GM04504 (cell line): ENCODE results near the gene CYFIP1.

ENCODE experiments used
- DNase-seq: peaks from one replicate; pipeline ENCODE4 v3.0.0-alpha.2; 2012; ENCODE audit warnings: low read depth

CYFIP1 gene

DNA sequence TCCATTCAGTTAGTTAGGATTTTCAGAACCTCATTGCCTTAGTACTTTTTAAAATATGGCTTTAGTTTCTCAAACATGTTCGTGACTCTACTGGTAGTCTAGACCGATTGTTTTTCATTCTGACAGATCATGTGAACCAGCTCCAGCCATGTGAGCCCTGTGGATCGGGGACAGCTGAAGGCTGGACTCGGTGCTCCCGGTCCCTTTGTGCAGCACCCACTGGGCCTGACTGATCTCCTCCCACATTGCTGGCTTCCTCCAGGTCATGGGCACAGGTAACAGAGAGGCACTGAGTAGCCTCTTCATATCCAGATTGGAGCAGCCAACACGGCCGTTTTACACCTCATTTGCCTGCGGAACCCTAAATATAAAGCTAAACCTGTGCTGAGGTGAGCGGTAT is 111.2 kb downstream of the CYFIP1 start:
- no peak for DNase-seq

DNA sequence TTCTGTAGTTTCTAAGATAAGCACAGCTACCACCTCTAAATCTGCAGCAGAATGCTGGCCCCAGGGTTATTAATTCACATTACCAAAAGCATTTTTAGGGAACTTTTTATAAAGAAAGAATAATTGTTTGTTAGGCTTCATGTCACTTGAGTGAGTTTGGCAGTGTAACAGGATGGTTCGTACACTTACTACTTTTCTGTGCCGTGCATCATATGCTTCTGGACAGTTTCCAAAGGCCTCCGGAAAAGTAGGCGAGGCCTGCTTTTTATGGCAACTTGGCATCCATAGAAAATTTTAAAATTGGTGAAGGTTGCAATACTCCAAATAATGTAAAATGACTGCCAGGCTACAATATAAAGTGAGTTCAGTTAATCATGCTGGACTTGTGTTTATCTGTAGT is 111.7 kb downstream of the CYFIP1 start:
- DNase-seq = no peak

- DNase-seq = no peak
Observed at GRCh38 chr15:22867886-22868285, 112.3 kb downstream of the CYFIP1 start.

DNA sequence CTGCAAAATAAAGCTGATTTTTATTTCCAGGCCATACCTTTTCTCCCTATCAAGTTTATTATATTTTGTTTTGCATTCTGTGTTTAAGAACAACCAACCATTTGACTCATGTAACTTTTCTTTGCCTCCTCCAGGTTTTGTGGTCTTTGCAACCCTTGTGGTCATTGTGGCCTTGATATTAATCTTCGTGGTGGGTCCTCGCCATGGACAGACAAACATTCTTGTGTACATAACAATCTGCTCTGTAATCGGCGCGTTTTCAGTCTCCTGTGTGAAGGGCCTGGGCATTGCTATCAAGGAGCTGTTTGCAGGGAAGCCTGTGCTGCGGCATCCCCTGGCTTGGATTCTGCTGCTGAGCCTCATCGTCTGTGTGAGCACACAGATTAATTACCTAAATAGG is 114.1 kb downstream of the CYFIP1 start:
- no peak for DNase-seq

DNA sequence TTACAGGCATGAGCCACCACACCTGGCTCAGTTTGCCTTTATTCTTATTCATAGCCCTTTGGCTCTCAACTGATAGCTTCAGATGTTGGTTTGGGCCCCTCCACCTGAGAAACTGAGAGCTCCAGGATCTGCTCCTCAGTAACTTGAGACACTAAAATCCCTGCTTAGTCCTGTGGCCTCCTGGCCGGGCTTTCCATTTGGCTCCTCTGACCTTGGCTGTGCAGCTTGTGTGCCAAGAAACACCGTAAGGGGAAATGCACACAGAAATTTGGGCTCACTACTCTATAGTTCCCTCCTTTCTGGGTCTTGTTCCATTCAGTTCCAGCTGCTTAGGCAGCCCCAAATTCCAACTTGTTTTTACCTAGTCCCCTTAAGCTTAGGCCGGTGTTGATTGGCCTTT is 116.8 kb downstream of the CYFIP1 start:
- DNase-seq = no peak

DNA sequence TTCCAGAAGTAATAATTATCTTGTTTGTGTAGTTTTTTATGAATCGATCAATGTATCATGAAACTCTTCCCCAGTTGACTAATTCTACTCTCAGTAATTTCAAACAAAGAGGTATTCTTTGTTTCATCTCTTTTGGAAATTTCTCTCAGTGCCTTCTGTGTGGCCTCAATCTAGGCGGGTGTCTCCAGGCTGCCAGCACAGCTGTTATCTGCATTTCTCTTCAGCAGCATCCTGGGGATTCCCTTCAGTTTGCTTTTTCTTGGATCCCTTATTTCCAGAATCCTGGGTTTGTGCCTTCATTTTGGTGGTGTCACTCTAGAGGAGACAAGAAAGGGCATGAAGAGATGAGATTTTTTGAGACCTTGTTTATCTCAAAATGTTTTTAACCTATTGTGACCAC is 119.0 kb downstream of the CYFIP1 start:
- no peak for DNase-seq

GRCh38 chr15:22856659-22857058 is 123.5 kb downstream of the CYFIP1 start:
- DNase-seq = no peak

- DNase-seq = no peak
Observed at GRCh38 chr15:22855791-22856190, 124.4 kb downstream of the CYFIP1 start.

DNA sequence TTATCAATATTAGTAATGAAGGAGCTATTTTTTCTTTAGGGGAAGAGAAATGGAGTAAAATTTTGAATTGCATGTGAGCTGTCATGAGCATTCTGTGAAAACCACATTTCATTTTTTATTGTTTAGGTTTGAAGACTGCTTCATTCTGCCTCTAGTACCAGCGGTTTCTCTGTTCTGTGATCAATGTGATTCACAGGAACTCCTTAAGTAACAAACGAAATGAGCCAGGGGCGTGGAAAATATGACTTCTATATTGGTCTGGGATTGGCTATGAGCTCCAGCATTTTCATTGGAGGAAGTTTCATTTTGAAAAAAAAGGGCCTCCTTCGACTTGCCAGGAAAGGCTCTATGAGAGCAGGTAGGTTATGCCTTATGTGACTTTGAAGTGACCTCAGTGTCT is 128.7 kb downstream of the CYFIP1 start:
- DNase-seq = no peak

GRCh38 chr15:22850055-22850454 is 130.1 kb downstream of the CYFIP1 start:
- DNase-seq = no peak

- no peak for DNase-seq
Observed at GRCh38 chr15:22846073-22846472, 134.1 kb downstream of the CYFIP1 start.

- DNase-seq = no peak
Observed at GRCh38 chr15:22845289-22845900, 134.8 kb downstream of the CYFIP1 start.

DNA sequence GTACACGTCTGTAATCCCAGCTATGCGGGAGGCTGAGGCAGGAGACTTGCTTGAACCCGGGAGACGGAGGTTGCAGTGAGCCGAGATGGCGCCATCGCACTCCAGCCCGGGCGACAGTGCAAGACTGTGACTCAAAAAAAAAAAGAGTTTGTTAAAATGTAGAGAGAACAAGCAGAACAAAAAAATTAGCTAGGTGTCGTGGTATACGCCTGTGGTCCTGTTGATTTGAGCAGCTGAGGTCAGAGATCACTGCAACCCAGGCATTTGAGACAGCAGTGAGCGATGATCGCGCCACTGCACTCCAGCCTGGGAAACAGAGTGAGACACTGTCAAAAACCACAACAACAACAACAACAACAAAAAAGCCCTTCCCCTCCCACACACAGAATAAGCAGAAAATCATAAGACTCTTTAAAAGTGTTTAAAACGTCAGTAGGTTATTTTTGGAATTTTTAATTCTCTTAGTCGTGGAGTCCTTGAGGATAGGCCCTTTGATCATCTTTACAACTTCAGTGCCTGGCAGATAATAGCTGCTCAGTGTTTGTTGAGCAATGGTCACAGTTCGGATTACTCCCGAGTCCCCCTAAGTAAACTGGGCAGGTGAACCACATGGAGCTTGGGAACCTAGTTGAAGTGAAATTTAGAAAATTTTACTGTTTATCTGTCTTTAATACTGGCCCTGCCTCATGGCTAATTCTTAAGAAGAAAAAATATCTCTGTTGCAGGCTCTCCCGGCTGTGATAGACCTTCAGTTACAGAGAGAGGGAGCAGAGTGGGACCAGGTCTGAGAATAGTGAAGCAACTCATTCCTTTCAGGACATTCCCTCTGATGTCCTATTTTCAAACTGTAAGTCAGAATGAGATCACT is 135.5 kb downstream of the CYFIP1 start:
- DNase-seq = no peak

DNA sequence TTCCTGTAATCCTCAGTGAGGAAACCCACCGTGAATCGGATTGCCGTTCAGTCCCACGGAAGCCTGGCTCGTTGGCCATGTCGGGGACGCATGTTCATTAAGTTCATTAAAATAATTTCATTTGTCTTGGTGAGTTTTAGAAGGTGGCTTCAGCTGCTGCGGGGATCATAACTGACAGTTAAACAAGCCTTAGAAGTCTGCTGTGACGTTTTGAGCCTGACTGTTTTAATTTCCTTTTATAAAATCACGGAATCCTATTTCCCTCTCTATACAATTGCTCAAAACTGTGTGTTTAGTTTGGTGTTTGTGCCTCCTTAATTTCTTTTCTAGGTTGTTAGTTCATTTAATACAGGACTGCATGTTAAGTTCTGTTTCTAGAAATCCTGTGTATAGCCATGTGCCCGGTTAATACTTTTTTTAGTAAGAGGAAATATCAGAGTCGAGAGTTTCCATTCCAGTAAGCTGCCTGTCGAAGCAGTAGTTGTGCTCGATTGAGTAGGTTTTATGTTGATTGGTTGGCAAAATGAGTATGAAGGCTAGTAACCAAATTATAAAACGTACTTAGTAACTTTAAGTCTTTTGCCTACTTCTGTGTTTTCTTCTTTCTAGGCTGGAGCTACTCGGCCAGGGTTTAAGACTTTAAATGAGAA is 141.0 kb downstream of the CYFIP1 start:
- DNase-seq = no peak

DNA sequence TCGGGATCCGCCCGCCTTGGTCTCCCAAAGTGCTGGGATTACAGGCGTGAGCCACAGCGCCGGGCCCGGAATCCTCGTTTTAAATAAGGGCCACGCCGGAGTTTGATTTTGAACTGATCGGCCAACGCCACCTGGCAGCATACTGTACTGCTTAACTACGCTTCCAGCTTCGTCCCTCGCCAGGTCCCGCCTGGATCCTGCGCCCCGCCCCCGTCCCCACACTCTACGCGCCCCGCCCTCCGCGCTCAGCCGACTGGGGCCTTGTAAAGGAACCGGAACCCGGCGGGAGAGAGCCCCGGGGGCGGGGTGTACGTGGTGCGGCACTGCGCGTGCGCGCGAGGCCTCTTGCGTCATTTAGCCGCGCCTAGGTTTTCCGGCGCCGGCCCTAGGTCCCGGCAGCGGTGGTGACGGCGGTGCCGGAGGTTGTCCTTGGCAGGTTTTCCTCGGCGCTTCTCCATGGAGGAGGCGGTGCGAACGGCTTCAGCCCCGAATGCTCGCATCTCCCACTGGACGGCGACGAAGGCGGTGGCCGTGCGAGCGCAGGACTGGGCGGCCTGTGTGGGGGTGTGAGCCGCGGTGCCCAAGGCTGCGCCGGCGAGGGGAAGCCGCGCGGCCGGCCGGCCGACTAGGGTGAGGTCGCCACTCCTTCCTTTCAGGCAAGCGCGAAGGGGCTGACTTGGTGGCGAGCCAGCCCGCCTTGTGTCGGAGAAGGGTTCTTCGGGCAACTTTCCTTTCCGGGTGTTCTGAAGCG is 141.7 kb downstream of the CYFIP1 start, which contains the start of gene NIPA2:
Gene NIPA2, plus strand, starts transcription at position 375 of the 751 bp plus-strand sequence. CDS start 13,066 bp downstream, outside the sequence.
- peak; percentile 96 for DNase-seq

- DNase-seq = no peak
Observed at GRCh38 chr15:22831473-22831872, 148.7 kb downstream of the CYFIP1 start.

DNA sequence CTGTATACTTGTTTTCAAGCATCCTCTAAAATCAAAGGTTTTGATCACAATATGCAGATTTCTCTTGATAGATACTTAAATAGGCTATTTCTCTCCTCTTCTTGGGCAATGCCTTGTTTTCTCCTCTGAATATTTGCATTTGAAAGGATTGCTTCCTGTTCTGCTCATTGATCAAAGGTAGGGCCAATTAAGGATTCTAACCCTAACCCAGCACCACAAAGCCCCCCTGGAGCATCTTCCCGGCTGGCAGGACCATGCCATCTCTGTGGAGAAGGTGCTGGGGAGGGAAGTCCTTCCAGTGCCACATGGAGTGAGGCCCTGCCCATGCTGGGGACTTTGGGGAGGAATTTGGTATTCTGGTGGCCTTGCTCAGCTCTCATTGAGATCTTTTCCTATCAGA is 153.0 kb downstream of the CYFIP1 start:
- no peak for DNase-seq

GRCh38 chr15:22823495-22824128 is 156.6 kb downstream of the CYFIP1 start:
- no peak for DNase-seq

DNA sequence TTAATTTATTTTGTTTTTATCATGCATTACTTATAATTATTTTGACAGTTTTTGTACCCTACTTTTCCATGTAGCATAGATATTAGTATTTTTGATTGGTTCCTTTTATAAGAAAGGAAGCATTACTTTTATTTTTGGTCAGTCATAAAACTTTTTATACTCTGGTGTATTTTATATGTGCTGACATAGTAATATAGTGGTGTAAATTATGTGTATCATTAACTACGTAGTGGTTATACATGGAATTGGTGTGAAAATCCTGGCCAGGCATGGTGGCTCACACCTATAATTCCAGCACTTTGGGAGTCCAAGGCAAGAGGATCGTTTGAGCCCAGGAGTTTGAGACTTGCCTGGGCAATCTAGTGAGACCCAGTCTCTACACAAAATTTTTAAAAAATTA is 160.5 kb downstream of the CYFIP1 start:
- DNase-seq = no peak
